ENCODE measurements around the gene DDX47. TPM values are rescaled to one million over a fixed set of nuclear protein-coding genes. Genes with fewer than 3 reads are reported as not detected.

Gene DDX47
- total and polyA plus RNA-seq, 2 of the 13 experiments (the other 11 are each of a cell fraction or from before 2014, with no cell fraction given): 48.5 to 78.7 TPM

GRCh38 chr12:12813120-12814101 is at the start of gene DDX47 (continued):
- TF ChIP-seq ZFP62 (CRISPR knock-in tag; IDR thresholded peaks at IDR 0.05) (no peak), SP4 (CRISPR knock-in tag; IDR thresholded peaks at IDR 0.05) (peak; percentile 66), ZNF512B (CRISPR knock-in tag; IDR thresholded peaks at IDR 0.05; ENCODE audit: borderline replicate concordance) (no peak), MTA1 (CRISPR knock-in tag; IDR thresholded peaks at IDR 0.05; ENCODE audit: borderline replicate concordance) (0 out of 2 replicates have a peak, but pooled peaks have one; percentile 30), RXRB (CRISPR knock-in tag; IDR thresholded peaks at IDR 0.05; ENCODE audit: borderline replicate concordance) (peak; percentile 62; the same call in 1 of the 2 replicates), KMT2B (CRISPR knock-in tag; IDR thresholded peaks at IDR 0.05) (peak; percentile 94), ZHX2 (IDR thresholded peaks at IDR 0.05; ENCODE audit: low read depth) (peak; percentile 90), ZHX2 (CRISPR knock-in tag; IDR thresholded peaks at IDR 0.05; ENCODE audit: borderline replicate concordance) (no peak), NFKBIZ (CRISPR knock-in tag; IDR thresholded peaks at IDR 0.05) (no peak), SMAD9 (CRISPR knock-in tag; IDR thresholded peaks at IDR 0.05) (no peak), KAT8 (CRISPR knock-in tag; IDR thresholded peaks at IDR 0.05) (peak; percentile 94), FOXA3 (CRISPR knock-in tag; IDR thresholded peaks at IDR 0.05) (peak; percentile 16), HNF4G (IDR thresholded peaks at IDR 0.05; ENCODE audit: borderline replicate concordance, low read depth, low read length) (no peak), HNF4G (CRISPR knock-in tag; IDR thresholded peaks at IDR 0.05; ENCODE audit: borderline replicate concordance, low read depth) (peak; percentile 35; the same call in 1 of the 2 replicates), ZNF225 (CRISPR knock-in tag; IDR thresholded peaks at IDR 0.05) (peak; percentile 39; the same call in 1 of the 2 replicates), ZNF878 (CRISPR knock-in tag; IDR thresholded peaks at IDR 0.05) (no peak), KDM5B (CRISPR knock-in tag; IDR thresholded peaks at IDR 0.05; ENCODE audit: borderline replicate concordance) (peak; percentile 38), KDM5A (IDR thresholded peaks at IDR 0.05; ENCODE audit: borderline replicate concordance, low read length) (peak; percentile 87), HIVEP1 (CRISPR knock-in tag; IDR thresholded peaks at IDR 0.05) (peak; percentile 73)
- TF ChIP-seq, protein P1, sequence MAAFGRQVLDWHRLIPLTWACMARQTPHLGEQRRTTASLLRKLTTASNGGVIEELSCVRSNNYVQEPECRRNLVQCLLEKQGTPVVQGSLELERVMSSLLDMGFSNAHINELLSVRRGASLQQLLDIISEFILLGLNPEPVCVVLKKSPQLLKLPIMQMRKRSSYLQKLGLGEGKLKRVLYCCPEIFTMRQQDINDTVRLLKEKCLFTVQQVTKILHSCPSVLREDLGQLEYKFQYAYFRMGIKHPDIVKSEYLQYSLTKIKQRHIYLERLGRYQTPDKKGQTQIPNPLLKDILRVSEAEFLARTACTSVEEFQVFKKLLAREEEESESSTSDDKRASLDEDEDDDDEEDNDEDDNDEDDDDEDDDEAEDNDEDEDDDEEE (CRISPR knock-in tag; IDR thresholded peaks at IDR 0.05): no peak

Measured in HepG2 (cell line).